Neural progenitor cell (in vitro differentiated cells): ENCODE results near the gene IQCC. TPM values are rescaled to one million over a fixed set of nuclear protein-coding genes. Genes with fewer than 3 reads are reported as not detected.

ENCODE experiments used
- DNase-seq: peaks from one replicate; pipeline ENCODE4 v3.0.0-alpha.2; 2016; ENCODE audit warnings: low spot score
- H2AFZ ChIP-seq: fragments of 200-600 bp; sonication (generic); replicated peaks from 2 replicates; pipeline ENCODE4 v1.6.1; 2016; ENCODE audit warnings: antibody characterized with exemption
- H3F3A ChIP-seq: fragments of 200-600 bp; sonication (generic); 2 replicates; pipeline ENCODE4 v1.6.1; 2016; ENCODE audit warnings: antibody characterized with exemption, low read depth
- H3K27ac ChIP-seq: fragments of 200-600 bp; sonication (generic); 2 replicates; pipeline ENCODE4 v1.5.1; 2016; ENCODE audit warnings: mild to moderate bottlenecking
- H3K27me3 ChIP-seq: fragments of 200-600 bp; sonication (generic); 2 replicates; pipeline ENCODE4 v1.6.1; 2016; ENCODE audit warnings: mild to moderate bottlenecking, moderate library complexity
- H3K36me3 ChIP-seq: fragments of 200-600 bp; sonication (generic); 2 replicates; pipeline ENCODE4 v1.5.1; 2016
- H3K4me1 ChIP-seq: fragments of 200-600 bp; sonication (generic); 2 replicates; pipeline ENCODE4 v1.6.1; 2016; ENCODE audit warnings: mixed run types
- H3K4me2 ChIP-seq: fragments of 200-600 bp; sonication (generic); 2 replicates; pipeline ENCODE4 v1.6.1; 2016
- H3K4me3 ChIP-seq: fragments of 200-600 bp; sonication (generic); 2 replicates; pipeline ENCODE4 v1.5.1; 2016
- H3K79me2 ChIP-seq: fragments of 200-600 bp; sonication (generic); 2 replicates; pipeline ENCODE4 v1.6.1; 2016; ENCODE audit warnings: low read depth
- H3K9ac ChIP-seq: fragments of 200-600 bp; sonication (generic); 2 replicates; pipeline ENCODE4 v1.6.1; 2016
- H3K9me3 ChIP-seq: fragments of 200-600 bp; sonication (generic); 2 replicates; pipeline ENCODE4 v1.5.1; 2016; ENCODE audit warnings: low read depth
- H4K20me1 ChIP-seq: fragments of 200-600 bp; sonication (generic); 2 replicates; pipeline ENCODE4 v1.6.1; 2016; ENCODE audit warnings: low read depth
- H3K27ac Mint-ChIP-seq: 3 replicates; pipeline ENCODE4 v1.8.0; 2021; ENCODE audit warnings: mixed read lengths
- H3K27me3 Mint-ChIP-seq: 2 replicates; pipeline ENCODE4 v1.8.0; 2022; ENCODE audit warnings: low read depth, mild to moderate bottlenecking, inconsistent platforms, moderate library complexity, mixed read lengths; ENCODE audit not compliant: insufficient read depth
- H3K36me3 Mint-ChIP-seq: 3 replicates; pipeline ENCODE4 v1.8.0; 2021; ENCODE audit warnings: mixed read lengths
- H3K4me1 Mint-ChIP-seq: 3 replicates; pipeline ENCODE4 v1.8.0; 2021; ENCODE audit warnings: mixed read lengths
- H3K4me3 Mint-ChIP-seq: 3 replicates; pipeline ENCODE4 v1.8.0; 2021; ENCODE audit warnings: mild to moderate bottlenecking, moderate library complexity, mixed read lengths
- H3K9me3 Mint-ChIP-seq: 3 replicates; pipeline ENCODE4 v1.8.0; 2020; ENCODE audit warnings: mixed read lengths
- EZH2 ChIP-seq: fragments of 200-600 bp; sonication (generic); IDR thresholded peaks from 2 replicates; pipeline ENCODE4 v1.6.1; 2017; ENCODE audit warnings: antibody characterized with exemption, mild to moderate bottlenecking, moderate library complexity
- EZH2phosphoT487 ChIP-seq: fragments of 200-600 bp; sonication (generic); IDR thresholded peaks from 2 replicates; pipeline ENCODE4 v1.6.1; 2017; ENCODE audit warnings: antibody characterized with exemption
- total RNA-seq: library from RNA; depleted of rRNA; stranded (reverse); fragments of >200 nt; gene quantifications from 2 replicates; pipeline ENCODE4 v1.2.3, GENCODE V29; 2015; ENCODE audit warnings: low replicate concordance
- TF ChIP-seq, protein P1 (sequence below): fragments of 200-600 bp; sonication (generic); IDR thresholded peaks from 2 replicates; pipeline ENCODE4 v1.5.1; 2017; ENCODE audit warnings: antibody characterized with exemption, mild to moderate bottlenecking

Gene IQCC
- total RNA-seq, 1 donor from 2014 or later, result 5.8 TPM

DNA sequence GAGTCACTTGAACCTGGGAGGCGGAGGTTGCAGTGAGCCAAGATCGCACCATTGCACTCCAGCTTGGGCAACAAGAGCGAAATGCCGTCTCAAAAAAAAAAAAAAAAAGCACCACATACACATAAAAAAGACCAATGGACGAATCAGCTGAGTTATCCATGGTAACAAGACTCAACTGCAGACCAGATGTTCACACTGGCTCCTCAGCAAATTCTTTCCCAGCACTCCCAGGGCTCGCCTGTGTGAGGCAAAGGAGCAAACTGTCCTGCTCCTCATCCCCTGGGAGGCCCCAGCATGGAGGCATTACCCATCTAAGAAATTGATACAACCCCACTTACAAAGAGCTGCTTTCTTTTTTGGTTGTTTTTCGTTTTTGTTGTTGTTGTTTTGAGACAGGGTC lies 13.6 kb downstream of the IQCC start:
- no peak for TF ChIP-seq EZH2phosphoT487
- TF ChIP-seq, protein P1, sequence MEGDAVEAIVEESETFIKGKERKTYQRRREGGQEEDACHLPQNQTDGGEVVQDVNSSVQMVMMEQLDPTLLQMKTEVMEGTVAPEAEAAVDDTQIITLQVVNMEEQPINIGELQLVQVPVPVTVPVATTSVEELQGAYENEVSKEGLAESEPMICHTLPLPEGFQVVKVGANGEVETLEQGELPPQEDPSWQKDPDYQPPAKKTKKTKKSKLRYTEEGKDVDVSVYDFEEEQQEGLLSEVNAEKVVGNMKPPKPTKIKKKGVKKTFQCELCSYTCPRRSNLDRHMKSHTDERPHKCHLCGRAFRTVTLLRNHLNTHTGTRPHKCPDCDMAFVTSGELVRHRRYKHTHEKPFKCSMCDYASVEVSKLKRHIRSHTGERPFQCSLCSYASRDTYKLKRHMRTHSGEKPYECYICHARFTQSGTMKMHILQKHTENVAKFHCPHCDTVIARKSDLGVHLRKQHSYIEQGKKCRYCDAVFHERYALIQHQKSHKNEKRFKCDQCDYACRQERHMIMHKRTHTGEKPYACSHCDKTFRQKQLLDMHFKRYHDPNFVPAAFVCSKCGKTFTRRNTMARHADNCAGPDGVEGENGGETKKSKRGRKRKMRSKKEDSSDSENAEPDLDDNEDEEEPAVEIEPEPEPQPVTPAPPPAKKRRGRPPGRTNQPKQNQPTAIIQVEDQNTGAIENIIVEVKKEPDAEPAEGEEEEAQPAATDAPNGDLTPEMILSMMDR, result no peak
- no peak for TF ChIP-seq EZH2
- H3K27me3 Mint-ChIP-seq, result peaks cover 8% of the 10 kb centered on the region
- H2AFZ ChIP-seq, result no peak overlapping the region
- H3K36me3 ChIP-seq, result no peaks in the 10 kb centered on the region
- H3K4me1 ChIP-seq, result peaks cover 14% of the 10 kb centered on the region
- H3K9me3 Mint-ChIP-seq, result no peaks in the 10 kb centered on the region
- H3K9ac ChIP-seq, result no peak overlapping the region
- peaks cover 34% of the 10 kb centered on the region for H3K79me2 ChIP-seq
- no peak overlapping the region for H3K27ac Mint-ChIP-seq
- H3K4me3 Mint-ChIP-seq, result no peak overlapping the region
- H3K9me3 ChIP-seq, result no peaks in the 10 kb centered on the region
- H3K4me3 ChIP-seq, result no peak overlapping the region
- H3K4me1 Mint-ChIP-seq, result peaks cover 27% of the 10 kb centered on the region
- no peak for DNase-seq
- H3K36me3 Mint-ChIP-seq, result peaks cover 8% of the 10 kb centered on the region
- H3F3A ChIP-seq, result peaks cover 3% of the 10 kb centered on the region
- H3K4me2 ChIP-seq, result no peak overlapping the region
- no peak overlapping the region for H3K27ac ChIP-seq
- H4K20me1 ChIP-seq, result no peaks in the 10 kb centered on the region
- no peaks in the 10 kb centered on the region for H3K27me3 ChIP-seq

DNA sequence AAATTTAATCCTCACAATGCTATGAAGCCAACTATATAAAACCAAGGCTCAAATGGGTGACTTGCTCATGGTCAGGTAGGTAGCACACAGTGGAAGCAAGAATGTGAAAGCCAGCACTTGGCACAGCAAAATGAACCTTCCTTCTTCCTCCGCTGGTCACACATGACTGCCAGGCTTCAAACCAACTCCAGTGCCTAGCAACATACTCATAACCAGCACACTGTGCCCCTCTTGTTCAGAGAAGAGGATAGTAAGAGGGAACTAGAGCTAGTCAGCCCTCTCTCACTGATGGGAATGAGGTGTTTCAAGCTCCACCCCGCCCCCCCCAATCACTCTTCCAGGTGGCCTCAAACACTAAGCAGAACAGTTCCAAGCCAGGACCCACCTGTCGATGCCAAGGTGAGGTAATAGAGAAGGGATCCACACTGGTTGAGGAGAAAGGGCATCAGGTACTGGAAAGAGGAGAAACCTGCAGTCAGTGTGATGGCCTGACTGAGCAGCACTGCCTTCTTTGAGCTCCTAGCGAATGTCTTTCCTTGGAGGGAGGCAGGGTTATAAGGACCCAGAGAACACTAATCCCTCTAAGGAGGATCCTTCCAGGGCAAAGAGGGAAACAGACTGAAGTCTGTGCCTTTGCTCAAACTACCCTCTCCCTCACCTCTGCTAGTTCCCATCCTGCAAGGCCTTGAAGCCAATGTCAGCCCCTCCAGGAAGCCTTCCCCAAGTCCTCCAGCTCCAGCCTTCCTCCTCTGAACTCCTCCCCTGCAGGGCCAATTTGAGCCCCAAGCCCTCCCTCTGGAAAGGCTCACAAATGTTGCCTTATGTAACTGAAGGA lies 15.5 kb downstream of the IQCC start:
- Histone ChIP-seq H3K27ac (no peak overlapping the region), H2AFZ (peak overlapping the region; percentile 93), H3K9me3 (no peaks in the 10 kb centered on the region), H3F3A (peaks cover 3% of the 10 kb centered on the region), H3K9ac (peak overlapping the region; percentile 51), H3K79me2 (peaks cover 34% of the 10 kb centered on the region), H3K4me1 (peaks cover 14% of the 10 kb centered on the region), H3K4me3 (peak overlapping the region; percentile 82), H3K36me3 (no peaks in the 10 kb centered on the region), H3K27me3 (no peaks in the 10 kb centered on the region), H3K4me2 (peak overlapping the region; percentile 89), H4K20me1 (no peaks in the 10 kb centered on the region)
- no peak overlapping the region for H3K27ac Mint-ChIP-seq
- no peak for DNase-seq
- TF ChIP-seq EZH2 (no peak), EZH2phosphoT487 (no peak)
- TF ChIP-seq, protein P1, result no peak
- peaks cover 15% of the 10 kb centered on the region for H3K36me3 Mint-ChIP-seq
- H3K4me3 Mint-ChIP-seq, result peak overlapping the region; percentile 97
- H3K9me3 Mint-ChIP-seq, result no peaks in the 10 kb centered on the region
- peaks cover 8% of the 10 kb centered on the region for H3K27me3 Mint-ChIP-seq
- peaks cover 28% of the 10 kb centered on the region for H3K4me1 Mint-ChIP-seq

DNA sequence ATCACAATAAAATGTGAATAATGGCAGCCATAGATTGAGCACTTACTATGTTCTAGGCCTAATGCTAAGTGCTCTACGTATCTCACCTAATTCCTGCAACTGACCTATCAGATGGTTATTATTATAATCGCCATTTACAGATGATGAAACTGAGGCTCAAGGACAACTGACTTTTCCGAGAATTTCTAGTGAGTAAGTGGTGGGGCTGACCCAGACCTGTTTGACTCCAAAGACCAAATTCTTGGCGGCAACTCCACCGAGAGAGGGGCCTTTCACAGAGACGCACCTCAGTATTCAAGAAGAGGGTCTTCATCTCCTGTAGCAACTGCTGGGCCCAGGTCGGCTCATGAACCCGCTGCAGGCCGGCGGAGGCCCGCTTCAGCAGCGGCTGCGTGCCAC lies 16.1 kb downstream of the IQCC start:
- peaks cover 28% of the 10 kb centered on the region for H3K4me1 Mint-ChIP-seq
- peak overlapping the region; percentile 97 for H3K4me3 Mint-ChIP-seq
- no peak overlapping the region for H3K27ac Mint-ChIP-seq
- Histone ChIP-seq H3K4me3 (peak overlapping the region; percentile 82), H3K9ac (peak overlapping the region; percentile 51), H3K36me3 (no peaks in the 10 kb centered on the region), H3K27ac (no peak overlapping the region), H3F3A (peaks cover 3% of the 10 kb centered on the region), H2AFZ (peak overlapping the region; percentile 93), H3K79me2 (peaks cover 34% of the 10 kb centered on the region), H3K27me3 (no peaks in the 10 kb centered on the region), H4K20me1 (no peaks in the 10 kb centered on the region), H3K9me3 (no peaks in the 10 kb centered on the region), H3K4me1 (peaks cover 14% of the 10 kb centered on the region), H3K4me2 (peak overlapping the region; percentile 89)
- H3K36me3 Mint-ChIP-seq, result peaks cover 15% of the 10 kb centered on the region
- peaks cover 8% of the 10 kb centered on the region for H3K27me3 Mint-ChIP-seq
- no peak for DNase-seq
- no peaks in the 10 kb centered on the region for H3K9me3 Mint-ChIP-seq
- TF ChIP-seq, protein P1, result no peak
- no peak for TF ChIP-seq EZH2
- no peak for TF ChIP-seq EZH2phosphoT487
